HepG2 (cell line): ENCODE results near the gene TRPC3. TPM values are rescaled to one million over a fixed set of nuclear protein-coding genes. Genes with fewer than 3 reads are reported as not detected.

ENCODE experiments used
- ARID3A ChIP-seq: IDR thresholded peaks from 2 replicates; pipeline ENCODE4 v1.6.1; 2012; ENCODE audit warnings: low read depth, low read length, improper control_type of control experiment
- HOXA7 ChIP-seq: sonication (generic); formaldehyde crosslinking; IDR thresholded peaks from 2 replicates; pipeline ENCODE4 v1.8.1; 2022; ENCODE audit warnings: mild to moderate bottlenecking, missing genetic modification reagents, moderate library complexity
- PRDM15 ChIP-seq: sonication (generic); formaldehyde crosslinking; IDR thresholded peaks from 2 replicates; pipeline ENCODE4 v1.4.0; 2020; ENCODE audit warnings: missing genetic modification reagents
- SALL2 ChIP-seq: sonication (generic); formaldehyde crosslinking; IDR thresholded peaks from 2 replicates; pipeline ENCODE4 v1.8.1; 2023; ENCODE audit warnings: mild to moderate bottlenecking, missing genetic modification reagents, inconsistent platforms
- ZFP41 ChIP-seq: sonication (generic); formaldehyde crosslinking; IDR thresholded peaks from 2 replicates; pipeline ENCODE4 v1.4.0; 2020; ENCODE audit warnings: mild to moderate bottlenecking, missing genetic modification reagents, borderline replicate concordance
- ZNF280D ChIP-seq: sonication (generic); formaldehyde crosslinking; IDR thresholded peaks from 2 replicates; pipeline ENCODE4 v1.5.1; 2020; ENCODE audit warnings: mild to moderate bottlenecking, missing genetic modification reagents
- ZNF44 ChIP-seq: sonication (generic); formaldehyde crosslinking; IDR thresholded peaks from 2 replicates; pipeline ENCODE4 v1.5.1; 2020; ENCODE audit warnings: mild to moderate bottlenecking, missing genetic modification reagents
- polyA plus RNA-seq, 8 experiments: library from polyadenylated mRNA; depleted of rRNA in 3 of 8; stranded (reverse) in 7 of 8; unstranded in 1 of 8; fragments of >200 nt; fragmentation: Illumina TruSeq in 4 of 8; extraction: Trizol in 4 of 8; gene quantifications; 2 replicates each; pipeline versions ENCODE4 v1.2.1 to v1.2.3, GENCODE V29; 2011 to 2016; ENCODE audit warnings: low read depth in 4 of 8, missing spikeins in 1 of 8, mixed read lengths in 1 of 8; ENCODE audit not compliant: insufficient read depth in 1 of 8
- total RNA-seq, 5 experiments: library from RNA; depleted of rRNA; stranded (reverse); fragments of >200 nt; fragmentation: Illumina TruSeq; extraction: Trizol; gene quantifications; 2 replicates each; pipeline ENCODE4 v1.2.3, GENCODE V29; 2016; ENCODE audit warnings: low read depth in 1 of 5

TRPC3 gene
- total and polyA plus RNA-seq, 2 of the 13 experiments (the other 11 are each of a cell fraction or from before 2014, with no cell fraction given), result not detected

GRCh38 chr4:121957266-121957665 lies 5.4 kb upstream of the TRPC3 start (continued):
- TF ChIP-seq SALL2 (CRISPR knock-in tag) (no peak), ZNF44 (CRISPR knock-in tag) (no peak), PRDM15 (no peak), HOXA7 (no peak), ZNF280D (no peak), ARID3A (no peak), ZFP41 (CRISPR knock-in tag) (no peak)
